DMS79 treated with DMSO at 0.1 percent for 48 hours (cell line): ENCODE results near the gene OOEP.
"Not testable (repeated sequence)": the region's sequence is repeated elsewhere in the genome, so short reads cannot be mapped to it uniquely, and the experiment has no call there.

Source experiments
- DNase-seq: peaks from one replicate; lab custom pipeline; 2025; lab: John Stamatoyannopoulos, UW

Gene OOEP

GRCh38 chr6:73369563-73369962, at the start of gene OOEP:
TSS of gene OOEP (minus strand) at chr6:73369897. CDS start at chr6:73369792, 105 bp downstream.
- DNase-seq = no peak

GRCh38 chr6:73418081-73418741, 48.5 kb upstream of the OOEP start:
- DNase-seq = no peak

GRCh38 chr6:73413102-73413501, 43.4 kb upstream of the OOEP start:
- DNase-seq = no peak

- no peak for DNase-seq
These were observed 39.7 kb upstream of the OOEP start for GRCh38 chr6:73409395-73409794.

GRCh38 chr6:73400656-73401055, 31.0 kb upstream of the OOEP start:
- no peak for DNase-seq

GRCh38 chr6:73395875-73396274, 26.2 kb upstream of the OOEP start:
- no peak for DNase-seq

- DNase-seq = peak; percentile 70
These were observed 25.1 kb upstream of the OOEP start, which contains the start of gene DDX43 for GRCh38 chr6:73394577-73395354. TSS of gene DDX43 (plus strand) at chr6:73394828. CDS start at chr6:73394906, 78 bp downstream.

GRCh38 chr6:73393278-73393677, 23.6 kb upstream of the OOEP start:
- no peak for DNase-seq

- DNase-seq = not testable (repeated sequence)
These were observed 22.5 kb upstream of the OOEP start for GRCh38 chr6:73392188-73392587.

- DNase-seq = no peak
These were observed 22.0 kb upstream of the OOEP start for GRCh38 chr6:73391675-73392074.

- no peak for DNase-seq
These were observed 20.2 kb upstream of the OOEP start for GRCh38 chr6:73389854-73390253.

GRCh38 chr6:73388800-73389512, 19.3 kb upstream of the OOEP start:
- DNase-seq = peak; percentile 63

GRCh38 chr6:73388433-73388799, 18.7 kb upstream of the OOEP start:
- DNase-seq = no peak

- no peak for DNase-seq
These were observed 12.9 kb upstream of the OOEP start for GRCh38 chr6:73382462-73383113.

- DNase-seq = not testable (repeated sequence)
These were observed 11.8 kb upstream of the OOEP start for GRCh38 chr6:73381531-73381930.

- DNase-seq = no peak
These were observed 7.5 kb upstream of the OOEP start for GRCh38 chr6:73377225-73377624.

GRCh38 chr6:73375216-73375615, 5.5 kb upstream of the OOEP start:
- DNase-seq = no peak

- DNase-seq = no peak
These were observed 2.8 kb upstream of the OOEP start for GRCh38 chr6:73372516-73372915.

- DNase-seq = no peak
These were observed 2.3 kb upstream of the OOEP start for GRCh38 chr6:73371984-73372383.

- no peak for DNase-seq
These were observed 540 bp downstream of the OOEP start for GRCh38 chr6:73369157-73369556.

- DNase-seq = no peak
These were observed 1.0 kb downstream of the OOEP start for GRCh38 chr6:73368675-73369074.

GRCh38 chr6:73367761-73368355, 1.8 kb downstream of the OOEP start:
- no peak for DNase-seq
